Smooth muscle cell of the pulmonary artery (primary cell): ENCODE data around the gene DNAJA3. TPM values are rescaled to one million over a fixed set of nuclear protein-coding genes. Genes with fewer than 3 reads are reported as not detected.

Source experiments
- total RNA-seq: library from RNA; depleted of rRNA; stranded (reverse); fragments of >200 nt; gene quantifications from 2 replicates; pipeline ENCODE4 v1.2.3, GENCODE V29; 2014

DNAJA3 gene
- 61.3 and 69.2 TPM in 2 replicates for total RNA-seq

DNA sequence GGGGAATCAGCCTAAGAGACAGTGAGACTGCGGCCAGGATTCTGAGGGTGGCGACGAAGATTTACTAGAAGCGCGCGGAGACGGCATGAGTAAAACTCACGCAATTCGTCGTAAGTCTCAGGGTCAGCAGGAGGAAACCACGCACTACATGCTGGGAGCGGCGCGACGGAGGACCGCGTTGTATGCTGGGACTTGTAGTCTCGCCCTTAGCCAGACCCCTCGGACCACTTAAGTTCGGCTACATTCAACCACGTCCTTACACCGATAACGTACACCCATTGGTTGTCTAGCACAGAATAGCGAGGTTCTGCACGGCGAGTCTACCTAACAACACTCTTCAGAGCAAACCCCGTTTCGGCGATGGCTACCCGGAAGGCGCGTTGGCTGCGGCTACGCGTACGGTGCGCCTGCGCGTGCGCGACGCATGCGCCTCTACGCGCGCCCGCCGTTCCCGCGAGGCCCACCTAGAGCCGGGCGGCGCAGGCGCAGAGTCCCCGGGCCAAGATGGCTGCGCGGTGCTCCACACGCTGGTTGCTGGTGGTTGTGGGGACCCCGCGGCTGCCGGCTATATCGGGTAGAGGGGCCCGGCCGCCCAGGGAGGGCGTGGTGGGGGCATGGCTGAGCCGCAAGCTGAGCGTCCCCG lies at the start of gene DNAJA3:
Gene DNAJA3 (plus strand): TSS at position 491 of the 643 bp plus-strand sequence. CDS start 14 bp downstream, at position 505.

DNA sequence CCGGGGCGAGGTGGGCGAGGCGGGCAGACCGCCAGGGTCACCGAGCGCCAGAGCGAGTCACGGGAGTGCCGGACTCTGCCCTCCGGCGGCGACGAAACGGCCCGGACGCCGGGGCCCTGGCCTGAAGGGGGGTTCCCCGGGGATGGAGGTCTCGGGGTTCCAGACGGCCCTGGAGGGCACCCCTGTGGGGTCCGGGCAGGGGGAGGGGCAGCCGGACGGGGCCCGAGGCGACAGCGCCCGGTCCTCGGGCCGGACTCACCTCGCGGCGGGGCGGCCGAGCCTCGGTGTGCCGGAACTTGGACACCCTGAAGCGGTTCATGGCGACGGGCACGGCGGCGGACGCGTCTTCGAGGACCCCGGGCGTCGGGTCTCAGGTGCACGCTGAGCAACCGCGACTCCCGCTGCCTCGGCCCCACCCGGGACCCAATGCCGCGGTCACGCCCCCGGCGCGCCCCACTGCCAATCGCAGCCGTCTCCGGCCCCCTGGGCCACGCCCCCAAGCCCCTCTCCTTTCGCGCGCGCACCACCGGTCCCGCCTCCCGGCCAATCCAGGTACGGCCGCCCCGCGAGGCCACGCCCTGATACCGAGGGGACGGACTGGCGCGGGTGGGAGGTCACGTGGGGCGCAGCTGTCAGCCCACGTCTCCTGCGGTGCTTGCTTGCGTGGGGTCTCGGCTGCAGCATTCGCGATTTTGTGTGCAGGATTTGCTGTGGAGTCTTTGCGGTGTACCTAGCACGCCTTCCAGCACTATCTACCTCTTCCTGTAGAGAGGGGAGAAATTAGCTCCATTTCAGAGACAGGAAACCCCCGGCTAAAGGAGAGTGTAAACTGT lies 9.3 kb upstream of the DNAJA3 start, which contains the start of gene CORO7:
Gene CORO7 (minus strand): TSS at position 397 of the 833 bp plus-strand sequence. CDS start 78 bp downstream, at position 319.

DNA sequence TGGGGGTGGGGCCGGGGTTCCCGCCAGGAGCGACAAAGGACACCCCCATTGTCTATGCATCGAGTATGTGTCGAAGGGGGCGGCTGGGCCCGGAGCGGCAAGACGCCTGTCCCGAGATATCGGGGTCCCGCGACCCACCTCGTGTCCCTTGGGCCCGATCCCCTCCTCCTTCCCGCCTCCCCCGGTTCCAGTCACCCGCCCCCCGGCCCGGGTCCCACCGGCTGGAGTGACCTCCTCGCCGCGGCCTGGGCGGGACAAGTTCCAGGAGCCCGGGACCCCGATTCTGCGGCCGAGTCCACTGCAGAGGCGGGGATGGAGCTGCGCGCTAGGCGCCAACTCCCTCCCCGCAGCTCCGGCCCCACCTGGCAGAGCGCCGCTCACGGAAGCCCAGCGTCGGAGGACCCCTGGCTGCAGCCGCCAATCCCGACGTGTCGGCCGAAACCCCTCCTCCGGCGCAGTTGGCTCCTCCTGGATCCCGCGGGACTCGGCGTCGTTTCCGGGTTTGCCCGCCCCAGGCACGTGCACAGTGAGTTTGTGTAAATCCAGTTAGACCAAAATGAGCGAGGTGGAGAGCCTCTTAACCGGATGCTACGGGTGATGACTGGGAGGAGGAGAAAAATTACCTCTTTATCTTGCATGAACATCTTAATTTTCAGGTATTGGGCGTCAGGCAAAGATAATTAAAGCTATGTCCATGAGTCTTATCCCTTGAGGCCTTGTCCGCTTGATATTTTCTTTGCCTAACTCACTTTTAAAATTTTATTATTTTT lies 48.7 kb downstream of the DNAJA3 start, which contains the start of gene NMRAL1:
Gene NMRAL1 (minus strand): TSS at position 434 of the 770 bp plus-strand sequence. CDS start 493 bp downstream, outside the sequence.

DNA sequence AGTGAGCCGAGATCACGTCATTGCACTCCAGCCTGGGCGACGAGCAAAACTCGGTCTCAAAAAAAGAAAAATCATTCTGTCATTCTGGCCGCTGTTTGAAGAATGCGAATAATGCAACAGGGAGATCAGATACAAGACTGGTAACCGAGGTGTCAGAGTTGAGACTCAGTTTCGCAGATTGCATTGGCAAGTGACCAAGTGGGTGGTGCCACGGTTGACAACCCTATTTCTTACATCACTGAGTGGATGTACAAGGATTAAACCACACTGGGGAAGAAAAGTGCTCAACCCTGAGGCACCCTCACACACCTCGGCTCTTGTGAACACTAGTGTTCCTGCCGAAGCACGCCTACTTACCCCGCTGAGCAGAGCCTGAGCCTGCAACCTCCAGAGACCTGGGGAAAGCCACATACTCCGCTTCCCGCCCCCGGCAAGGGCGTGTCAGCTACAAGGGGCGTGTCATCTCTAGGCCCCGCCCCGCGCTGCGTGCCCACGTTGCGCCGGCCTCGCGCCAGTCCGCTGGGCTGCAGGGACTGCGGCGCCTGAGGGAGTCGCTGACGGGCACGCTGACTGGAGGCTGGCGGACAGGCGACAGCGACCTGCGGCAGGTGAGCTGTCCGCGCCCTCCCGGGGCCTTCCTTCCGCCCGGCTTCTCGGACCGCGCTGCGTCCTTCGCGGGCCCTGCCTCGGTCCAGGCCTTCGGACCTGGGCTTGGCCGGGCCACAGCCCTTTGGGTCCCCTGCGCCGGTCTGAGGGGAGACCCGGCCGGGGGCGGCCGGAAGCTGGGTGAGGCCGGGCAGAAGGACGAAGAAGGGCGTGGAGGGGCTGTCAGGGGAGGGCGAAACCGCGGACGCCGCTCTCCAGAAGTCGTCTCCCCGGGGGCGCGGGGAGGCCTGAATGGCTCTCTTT lies 50.5 kb downstream of the DNAJA3 start, which contains the start of gene HMOX2:
Gene HMOX2 (plus strand): TSS at position 519 of the 909 bp plus-strand sequence. CDS start 29,127 bp downstream, outside the sequence.

Other genes with a start within 250 kb of the DNAJA3 start
- gene SRL, start 183.8 kb upstream of the DNAJA3 start, total RNA-seq = 0.13 TPM in 1 of 2 replicates, not detected in the other
- gene TFAP4, start 152.8 kb upstream of the DNAJA3 start, total RNA-seq = 3.8 and 7.4 TPM in 2 replicates
- gene GLIS2, start 109.8 kb upstream of the DNAJA3 start, total RNA-seq = 5.9 and 7.8 TPM in 2 replicates
- 13.6 and 23.2 TPM in 2 replicates for gene PAM16, start 74.5 kb upstream of the DNAJA3 start, total RNA-seq
- 137 and 148 TPM in 2 replicates for gene VASN, start 54.0 kb upstream of the DNAJA3 start, total RNA-seq
- 11.2 and 20.1 TPM in 2 replicates for gene CORO7, start 9.3 kb upstream of the DNAJA3 start, total RNA-seq
- 41.3 and 49.3 TPM in 2 replicates for gene NMRAL1, start 48.8 kb downstream of the DNAJA3 start, total RNA-seq
- gene HMOX2, start 50.5 kb downstream of the DNAJA3 start, total RNA-seq = 43.5 and 46.5 TPM in 2 replicates
- gene CDIP1, start 112.9 kb downstream of the DNAJA3 start, total RNA-seq = 16.1 and 25.0 TPM in 2 replicates
- gene C16orf96, start 130.5 kb downstream of the DNAJA3 start, total RNA-seq = 0.07 TPM in 1 of 2 replicates, not detected in the other
- 3.5 and 7.0 TPM in 2 replicates for gene UBALD1, start 189.0 kb downstream of the DNAJA3 start, total RNA-seq
- 38.8 and 56.0 TPM in 2 replicates for gene MGRN1, start 199.0 kb downstream of the DNAJA3 start, total RNA-seq